IPS DF 4.7 (cell line): ENCODE results near the gene EPX.

Experiments
- DNase-seq: peaks from one replicate; pipeline ENCODE4 v3.0.0-alpha.2; 2013; ENCODE audit warnings: low spot score; ENCODE audit errors: extremely low read depth

EPX gene

DNA sequence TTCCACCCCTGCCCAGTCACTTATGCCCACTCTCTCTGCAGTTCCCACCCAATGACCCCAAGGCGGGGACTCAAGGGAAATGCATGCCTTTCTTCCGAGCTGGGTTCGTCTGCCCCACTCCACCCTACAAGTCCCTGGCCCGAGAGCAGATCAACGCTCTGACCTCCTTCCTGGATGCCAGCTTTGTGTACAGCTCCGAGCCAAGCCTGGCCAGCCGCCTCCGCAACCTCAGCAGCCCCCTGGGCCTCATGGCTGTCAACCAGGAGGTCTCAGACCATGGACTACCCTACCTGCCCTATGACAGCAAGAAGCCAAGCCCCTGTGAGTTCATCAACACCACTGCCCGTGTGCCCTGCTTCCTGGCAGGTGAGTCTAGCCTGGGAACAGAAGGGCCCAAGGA, 59.6 kb downstream of the EPX start:
- DNase-seq = no peak

DNA sequence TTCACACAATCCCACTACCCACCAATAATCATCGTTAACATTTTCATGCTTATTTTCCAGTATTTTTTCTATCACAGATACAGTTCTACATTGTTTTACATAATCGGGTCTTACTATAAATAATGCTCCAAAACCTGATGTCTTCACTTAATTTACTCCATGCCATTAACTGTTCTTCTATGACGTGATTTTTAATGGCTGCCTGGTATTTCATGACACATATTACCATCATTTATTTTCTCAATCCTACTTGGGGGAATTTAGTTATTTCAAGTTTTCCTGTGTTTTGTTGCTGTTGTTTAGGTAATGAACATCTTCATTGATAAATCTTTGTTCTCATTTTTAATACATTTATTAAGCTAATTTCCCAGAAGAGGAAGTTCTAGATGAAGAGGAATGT, 60.6 kb downstream of the EPX start:
- DNase-seq = no peak
